MV-4-11 (cell line): ENCODE measurements around the gene RAB14.
"Not testable (repeated sequence)": the region's sequence is repeated elsewhere in the genome, so short reads cannot be mapped to it uniquely, and the experiment has no call there.

Experiments
- DNase-seq: peaks from one replicate; lab custom pipeline; 2025; lab: John Stamatoyannopoulos, UW

RAB14 gene

GRCh38 chr9:121191235-121191634 is 10.4 kb downstream of the RAB14 start:
- DNase-seq: no peak

GRCh38 chr9:121189660-121190059 is 12.0 kb downstream of the RAB14 start:
- DNase-seq: no peak

GRCh38 chr9:121189006-121189405 is 12.7 kb downstream of the RAB14 start:
- DNase-seq: no peak

GRCh38 chr9:121187636-121188305 is 13.9 kb downstream of the RAB14 start:
- DNase-seq: no peak

GRCh38 chr9:121185774-121186403 is 15.8 kb downstream of the RAB14 start:
- DNase-seq: no peak

DNA sequence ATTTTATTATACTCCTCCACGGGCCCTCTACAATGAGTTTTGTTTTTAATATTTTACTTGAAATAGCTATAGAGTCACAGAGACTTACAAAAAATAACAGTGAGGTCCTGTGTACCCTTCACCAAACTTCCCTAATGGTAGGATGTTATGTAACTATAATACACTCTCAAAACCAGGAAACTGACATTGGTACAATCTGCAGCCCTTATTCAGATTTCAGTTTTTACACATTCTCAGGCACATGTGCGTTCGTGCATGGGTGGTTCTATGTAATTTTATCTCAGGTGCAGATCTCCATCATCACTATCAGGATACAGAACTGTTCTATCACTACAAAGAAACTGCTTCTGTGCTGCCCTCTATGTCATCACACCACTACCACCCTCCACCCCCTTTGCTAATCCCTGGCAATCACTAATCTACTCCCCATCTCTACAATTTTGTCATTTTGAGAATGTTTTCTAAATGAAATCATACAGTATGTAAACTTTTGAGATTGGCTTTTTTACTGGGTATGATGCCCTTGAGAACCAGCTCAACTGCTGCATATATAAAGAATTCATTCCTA is 16.4 kb downstream of the RAB14 start:
- peak; percentile 22 for DNase-seq

DNA sequence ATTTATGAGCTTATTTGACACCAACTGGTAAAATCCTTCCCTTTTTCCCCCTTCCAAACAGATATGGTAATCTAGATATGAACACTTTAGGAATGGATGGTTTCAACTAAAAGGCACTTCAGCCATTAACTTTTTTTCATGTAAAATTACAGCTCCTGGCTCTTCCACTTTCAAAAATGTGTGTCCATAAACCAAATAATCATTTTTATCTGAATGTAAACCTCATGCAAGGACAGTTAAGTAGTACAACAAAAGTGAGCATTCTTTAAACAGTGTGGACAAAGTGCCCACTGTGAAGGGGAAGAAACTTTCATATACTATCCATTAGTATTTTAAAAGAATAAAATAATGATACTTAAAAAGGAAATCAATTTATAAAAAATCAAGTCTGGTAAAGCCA is 17.2 kb downstream of the RAB14 start:
- DNase-seq: no peak

- DNase-seq: no peak
Observed at GRCh38 chr9:121183666-121184423, 17.8 kb downstream of the RAB14 start.

DNA sequence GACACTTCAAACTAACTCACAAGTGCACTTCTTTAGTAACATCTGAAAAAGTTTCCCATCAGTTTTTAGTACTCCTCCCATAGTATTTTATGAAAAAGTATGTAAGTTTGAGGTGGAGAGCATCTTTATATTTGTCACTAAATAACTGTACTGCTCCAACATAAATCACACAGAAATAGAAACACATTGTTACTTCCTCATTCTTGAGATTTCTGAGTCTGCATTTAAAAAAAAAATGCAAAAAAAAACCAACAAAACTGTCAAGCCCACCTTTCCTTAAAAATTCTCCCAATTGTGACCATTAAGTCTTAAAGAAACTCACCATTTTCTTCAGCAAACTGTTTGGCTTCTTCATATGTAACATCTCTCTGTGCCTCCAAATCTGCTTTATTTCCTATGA is 18.7 kb downstream of the RAB14 start:
- peak; percentile 51 for DNase-seq

- no peak for DNase-seq
Observed at GRCh38 chr9:121182101-121182836, 19.4 kb downstream of the RAB14 start.

DNA sequence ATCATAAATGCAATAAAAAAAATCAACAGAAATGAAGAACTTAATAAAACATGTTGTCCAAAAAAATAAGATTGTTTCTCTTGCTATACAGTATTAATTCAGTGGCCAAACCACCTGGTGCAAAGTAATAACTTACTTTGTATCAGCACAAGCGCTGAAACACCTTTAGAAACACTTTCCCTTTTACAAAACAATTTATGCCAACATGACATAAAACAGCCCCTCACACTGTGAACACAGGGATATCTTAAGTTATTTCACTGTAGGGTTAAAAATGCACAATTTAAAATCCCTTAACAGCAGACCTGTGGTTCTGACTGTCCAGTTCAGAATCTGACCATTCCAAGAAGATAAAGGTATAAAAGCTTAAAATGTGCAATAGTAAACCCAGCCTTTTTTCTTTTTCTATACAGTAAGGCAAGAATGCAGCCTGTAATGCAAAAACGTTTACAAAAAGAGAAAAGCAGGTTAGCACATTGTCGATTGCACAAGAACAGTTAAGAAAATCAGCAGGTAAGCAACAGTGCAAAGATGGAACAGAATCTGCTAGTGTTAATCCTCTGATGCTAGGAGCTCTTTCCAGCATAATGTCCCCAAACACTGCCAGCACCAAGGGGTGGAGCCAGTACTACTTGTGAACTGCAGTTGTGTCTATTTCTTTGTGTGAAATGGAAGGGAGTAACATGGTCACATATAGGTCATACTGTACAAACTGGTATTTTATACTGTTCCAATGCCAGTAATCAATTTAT is 21.6 kb downstream of the RAB14 start:
- DNase-seq: no peak

DNA sequence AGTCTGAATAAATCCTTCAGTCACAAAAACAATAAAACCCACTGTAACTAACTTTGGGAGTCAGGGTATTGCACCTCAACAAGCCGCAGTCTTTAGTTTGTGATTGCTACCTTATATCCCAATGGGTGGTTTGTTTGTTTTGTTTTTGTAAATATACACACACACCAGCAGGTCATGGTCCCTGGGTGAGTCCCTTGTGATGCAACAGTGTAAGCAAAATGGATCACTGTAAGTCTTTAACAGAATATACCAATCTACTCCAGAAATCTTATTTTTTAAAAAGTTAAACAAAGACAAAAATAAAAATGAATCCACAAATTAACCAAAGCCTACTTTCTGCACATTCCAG is 22.3 kb downstream of the RAB14 start:
- not testable (repeated sequence) for DNase-seq

DNA sequence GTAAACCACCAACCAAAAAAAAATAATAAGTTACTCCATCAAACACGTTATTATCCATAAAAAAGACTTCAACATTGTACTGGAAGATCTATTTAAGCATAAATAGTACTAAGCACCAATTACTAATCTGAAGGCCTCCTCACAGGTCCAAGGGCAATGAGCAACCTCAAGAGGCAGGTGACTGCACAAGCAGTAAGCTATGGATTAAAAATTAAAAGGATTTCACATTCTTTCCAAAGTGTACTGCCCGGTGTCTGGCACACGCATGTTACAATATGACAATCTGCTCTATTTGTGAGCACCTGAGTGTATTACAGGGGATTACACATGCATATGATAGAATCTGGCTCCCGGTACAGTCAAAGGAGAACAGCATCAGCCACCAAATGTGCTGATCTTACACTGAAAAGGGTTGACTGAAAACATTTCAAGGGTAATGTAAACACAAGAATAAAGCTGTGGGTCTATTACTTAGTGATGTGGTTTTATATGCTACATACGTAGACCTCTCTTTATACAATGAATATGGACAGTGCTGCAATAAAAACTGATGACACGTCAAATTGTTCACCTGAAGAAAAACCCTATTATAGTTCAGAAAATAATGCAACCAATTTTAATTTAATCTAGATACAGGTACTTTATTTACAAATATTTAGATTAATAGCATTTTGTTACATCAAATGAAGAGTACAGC is 22.8 kb downstream of the RAB14 start:
- DNase-seq: no peak

GRCh38 chr9:121173501-121173900 is 28.2 kb downstream of the RAB14 start:
- DNase-seq: no peak

DNA sequence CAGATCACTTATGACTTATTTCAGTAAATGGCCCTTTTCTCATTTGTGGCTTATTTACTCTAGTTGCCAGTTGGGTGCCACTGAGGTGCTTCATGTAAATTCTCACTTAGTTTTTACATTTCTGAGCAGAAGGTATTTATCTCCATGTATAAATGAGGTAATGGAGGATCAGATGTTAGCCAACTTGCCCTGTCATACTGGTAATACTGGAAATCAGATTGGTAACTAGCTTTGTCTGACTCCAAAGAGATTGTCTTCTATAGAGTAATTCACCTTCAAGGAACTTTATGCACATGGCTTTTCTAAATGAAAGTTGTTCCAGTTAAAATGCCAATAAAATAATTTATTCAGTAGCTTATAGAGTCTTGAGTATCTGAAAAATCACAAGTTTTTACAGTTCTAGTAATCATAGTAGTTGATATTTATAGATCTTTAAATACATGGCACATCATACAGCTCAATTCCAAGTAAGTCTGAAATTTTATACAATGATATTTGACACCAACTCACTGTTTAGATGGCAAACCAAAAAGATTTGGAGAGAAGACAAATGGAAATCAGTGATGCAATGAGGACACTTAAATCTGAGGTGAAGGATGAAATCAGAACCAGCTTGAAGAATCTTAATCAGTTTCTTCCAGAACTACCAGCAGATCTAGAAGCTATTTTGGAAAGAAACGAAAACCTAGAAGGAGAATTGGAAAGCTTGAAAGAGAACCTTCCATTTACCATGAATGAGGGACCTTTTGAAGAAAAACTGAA is 28.8 kb downstream of the RAB14 start:
- no peak for DNase-seq

GRCh38 chr9:121171236-121171635 is 30.4 kb downstream of the RAB14 start:
- no peak for DNase-seq

DNA sequence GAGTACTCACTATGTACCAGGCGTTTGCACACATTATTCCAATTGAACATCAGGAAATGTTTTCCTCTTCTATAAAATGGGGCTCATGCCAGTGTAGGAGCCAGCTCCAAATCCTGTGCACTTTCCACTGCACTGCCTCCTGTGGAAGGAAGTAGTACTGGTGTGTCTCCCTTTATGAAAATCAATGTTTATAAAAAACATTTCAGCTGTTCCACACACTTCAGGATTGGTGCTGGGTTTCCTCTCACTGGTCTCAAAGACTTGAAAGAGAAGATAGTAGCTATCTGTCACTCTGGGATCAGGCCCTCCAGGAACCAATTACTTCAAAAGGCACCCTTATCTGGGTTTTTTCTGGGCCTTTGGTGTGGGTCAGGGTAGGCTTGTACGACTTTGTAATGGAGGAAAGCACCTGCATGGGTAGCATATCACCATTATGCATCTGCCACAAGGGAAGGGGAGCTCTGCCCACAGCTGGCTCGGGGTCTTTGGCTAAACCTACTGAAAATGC is 32.5 kb downstream of the RAB14 start:
- DNase-seq: no peak

- DNase-seq: no peak
Observed at GRCh38 chr9:121168052-121168451, 33.6 kb downstream of the RAB14 start.

DNA sequence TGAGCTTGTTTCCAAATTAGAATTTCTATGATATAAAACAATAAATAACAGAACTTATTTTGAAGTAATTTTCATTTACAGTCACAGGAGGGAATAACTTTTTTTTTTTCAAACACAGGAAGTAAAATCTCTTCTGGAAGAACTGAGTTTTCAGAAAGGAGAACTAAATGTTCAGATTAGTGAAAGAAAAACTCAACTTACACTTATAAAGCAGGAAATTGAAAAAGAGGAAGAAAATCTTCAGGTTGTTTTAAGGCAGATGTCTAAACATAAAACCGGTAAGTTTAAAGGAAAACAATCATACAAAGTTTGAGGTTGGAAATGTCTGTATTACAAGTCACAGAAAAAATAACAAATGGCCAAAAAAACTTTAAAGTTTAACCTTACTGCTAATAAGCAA is 41.6 kb downstream of the RAB14 start:
- DNase-seq: peak; percentile 86

DNA sequence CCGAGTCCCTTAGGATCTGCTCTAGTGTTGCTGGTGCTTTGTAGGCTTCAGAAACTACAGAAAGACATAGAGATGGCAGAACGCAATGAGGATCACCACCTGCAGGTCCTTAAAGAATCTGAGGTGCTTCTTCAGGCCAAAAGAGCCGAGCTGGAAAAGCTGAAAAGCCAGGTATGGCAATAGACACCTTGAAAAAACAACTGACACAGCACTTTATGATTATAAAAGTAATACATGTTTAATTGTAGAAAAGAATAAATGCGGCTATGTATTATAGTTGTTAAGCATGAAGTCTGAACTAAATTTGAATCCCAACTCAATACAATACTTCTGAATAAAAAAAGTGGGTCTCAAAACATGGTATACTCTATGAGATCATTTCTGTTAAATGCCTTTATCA is 43.7 kb downstream of the RAB14 start:
- DNase-seq: no peak
